GM12872 (cell line): ENCODE measurements around the gene TUBA8.

Source experiments
- TF ChIP-seq, protein P1 (sequence below): IDR thresholded peaks from 3 replicates; pipeline ENCODE4 v1.5.1; 2011; ENCODE audit warnings: low read depth, mild to moderate bottlenecking, low read length, moderate library complexity; ENCODE audit not compliant: insufficient read depth

Gene TUBA8

DNA sequence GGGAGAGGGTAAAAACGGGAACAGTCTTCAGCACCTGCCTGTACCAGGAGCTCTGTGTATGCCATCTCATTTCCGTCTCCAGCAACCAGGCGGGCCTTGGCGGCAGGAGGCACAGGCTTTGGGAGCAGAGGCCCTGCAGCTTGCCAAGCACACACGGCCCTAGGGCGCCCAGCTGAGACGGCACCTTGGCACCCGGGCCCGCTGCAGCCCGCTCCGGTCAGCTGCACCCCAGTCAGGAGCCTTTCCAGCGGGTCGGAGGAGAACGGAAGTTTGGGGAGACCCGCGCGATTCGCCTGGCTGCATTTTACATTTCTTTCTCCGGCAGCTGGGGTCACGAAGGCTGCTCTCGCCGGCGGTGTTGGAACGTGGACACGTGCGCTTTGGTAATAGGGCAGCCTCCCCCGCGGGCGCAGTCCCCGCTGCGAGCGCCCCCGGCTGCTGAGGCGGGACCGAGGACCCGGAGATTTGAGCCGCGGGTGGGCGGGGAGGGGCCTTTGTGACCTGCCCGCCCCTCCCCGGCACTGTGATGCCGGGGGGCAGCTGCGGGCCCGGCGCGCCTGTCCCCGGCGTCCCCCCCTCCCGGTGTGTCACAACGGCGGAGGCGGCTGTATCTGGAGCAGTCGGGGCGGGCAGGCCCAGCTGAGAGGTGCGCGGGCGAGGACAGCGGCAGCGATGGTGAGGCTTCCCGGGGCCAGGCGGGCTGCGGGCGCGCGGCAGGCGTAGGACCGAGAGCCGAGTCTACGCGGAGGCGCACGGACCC, at the start of gene TUBA8:
TSS of gene TUBA8 (plus strand) at position 616 of the 760 bp plus-strand sequence. CDS start at position 673, 57 bp downstream.
- TF ChIP-seq, protein P1, sequence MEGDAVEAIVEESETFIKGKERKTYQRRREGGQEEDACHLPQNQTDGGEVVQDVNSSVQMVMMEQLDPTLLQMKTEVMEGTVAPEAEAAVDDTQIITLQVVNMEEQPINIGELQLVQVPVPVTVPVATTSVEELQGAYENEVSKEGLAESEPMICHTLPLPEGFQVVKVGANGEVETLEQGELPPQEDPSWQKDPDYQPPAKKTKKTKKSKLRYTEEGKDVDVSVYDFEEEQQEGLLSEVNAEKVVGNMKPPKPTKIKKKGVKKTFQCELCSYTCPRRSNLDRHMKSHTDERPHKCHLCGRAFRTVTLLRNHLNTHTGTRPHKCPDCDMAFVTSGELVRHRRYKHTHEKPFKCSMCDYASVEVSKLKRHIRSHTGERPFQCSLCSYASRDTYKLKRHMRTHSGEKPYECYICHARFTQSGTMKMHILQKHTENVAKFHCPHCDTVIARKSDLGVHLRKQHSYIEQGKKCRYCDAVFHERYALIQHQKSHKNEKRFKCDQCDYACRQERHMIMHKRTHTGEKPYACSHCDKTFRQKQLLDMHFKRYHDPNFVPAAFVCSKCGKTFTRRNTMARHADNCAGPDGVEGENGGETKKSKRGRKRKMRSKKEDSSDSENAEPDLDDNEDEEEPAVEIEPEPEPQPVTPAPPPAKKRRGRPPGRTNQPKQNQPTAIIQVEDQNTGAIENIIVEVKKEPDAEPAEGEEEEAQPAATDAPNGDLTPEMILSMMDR, result no peak

DNA sequence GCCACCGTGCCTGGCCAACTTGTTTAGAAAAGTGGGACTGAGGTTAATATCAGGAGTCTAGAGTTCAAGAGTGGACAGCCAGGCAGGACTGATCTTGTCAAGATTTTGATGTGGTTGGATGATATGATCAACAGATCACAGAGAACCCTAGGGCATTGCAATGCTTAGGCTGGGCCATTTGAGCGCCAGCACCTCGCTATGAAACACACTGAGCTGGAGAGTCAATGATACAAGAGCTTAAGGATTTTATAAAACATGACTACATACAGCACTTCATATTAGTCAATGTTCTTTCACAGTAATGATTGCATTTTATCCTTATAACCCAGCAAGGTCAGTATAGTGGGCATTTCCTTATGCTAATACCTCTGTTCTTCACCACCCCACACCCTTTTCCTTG, 48.2 kb upstream of the TUBA8 start:
- TF ChIP-seq, protein P1, result no peak

GRCh38 chr22:18063306-18063705, 47.3 kb upstream of the TUBA8 start:
- TF ChIP-seq, protein P1, result no peak

GRCh38 chr22:18064636-18065035, 46.0 kb upstream of the TUBA8 start:
- TF ChIP-seq, protein P1, result no peak

DNA sequence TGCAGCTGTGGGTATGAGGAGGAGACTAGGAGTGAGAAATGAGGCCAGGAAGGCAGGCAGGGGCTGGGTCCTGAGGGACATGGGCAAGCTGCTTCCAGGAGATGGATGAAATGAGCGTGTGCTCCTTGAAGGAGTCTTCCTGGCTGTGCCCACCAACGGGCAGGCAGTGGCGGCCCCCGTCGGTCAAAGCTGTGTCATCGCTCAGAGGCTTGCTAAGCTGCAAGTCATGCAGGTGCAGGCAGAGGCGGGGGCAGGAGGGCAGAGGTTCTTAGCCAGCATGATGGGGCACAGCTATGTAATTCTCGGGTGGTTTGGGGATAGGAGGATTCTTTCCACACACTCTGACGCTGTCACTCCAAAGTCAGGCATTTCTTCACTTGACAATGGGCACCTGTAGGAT, 45.4 kb upstream of the TUBA8 start:
- TF ChIP-seq, protein P1, result no peak

GRCh38 chr22:18066181-18066859, 44.3 kb upstream of the TUBA8 start:
- TF ChIP-seq, protein P1, result no peak

- TF ChIP-seq, protein P1, result no peak
Measured at GRCh38 chr22:18067121-18067520, 43.5 kb upstream of the TUBA8 start.
